GM23338 (cell line): ENCODE data around the gene PDGFC. TPM values are rescaled to one million over a fixed set of nuclear protein-coding genes. Genes with fewer than 3 reads are reported as not detected.

Source experiments
- ATAC-seq: fragments of 200-7000 bp; cut with Tn5 transposase; 3 replicates; pipeline ENCODE4 v1.9.1; 2020
- DNase-seq: peaks from one replicate; pipeline ENCODE4 v3.0.0-alpha.2; 2015; ENCODE audit warnings: low spot score
- H2AFZ ChIP-seq: fragments of 200-600 bp; sonication (generic); 2 replicates; pipeline ENCODE4 v1.8.0; 2016; ENCODE audit warnings: antibody characterized with exemption, mild to moderate bottlenecking, moderate library complexity
- H3F3A ChIP-seq: fragments of 200-600 bp; sonication (generic); replicated peaks from 2 replicates; pipeline ENCODE4 v1.8.0; 2017; ENCODE audit warnings: antibody characterized with exemption, mixed run types, low read depth
- H3K27ac ChIP-seq: fragments of 200-600 bp; sonication (generic); 2 replicates; pipeline ENCODE4 v1.6.1; 2016; ENCODE audit warnings: low read depth
- H3K27me3 ChIP-seq: fragments of 200-600 bp; sonication (generic); 2 replicates; pipeline ENCODE4 v1.8.0; 2016; ENCODE audit warnings: mild to moderate bottlenecking, mixed run types, moderate library complexity; ENCODE audit not compliant: insufficient read depth
- H3K36me3 ChIP-seq: fragments of 200-600 bp; sonication (generic); 2 replicates; pipeline ENCODE4 v1.8.0; 2016; ENCODE audit warnings: mild to moderate bottlenecking; ENCODE audit not compliant: insufficient read depth
- H3K4me1 ChIP-seq: fragments of 200-600 bp; sonication (generic); 2 replicates; pipeline ENCODE4 v1.8.0; 2016; ENCODE audit warnings: mild to moderate bottlenecking, moderate library complexity; ENCODE audit not compliant: insufficient read depth
- H3K4me2 ChIP-seq: fragments of 200-600 bp; sonication (generic); 2 replicates; pipeline ENCODE4 v1.7.1; 2017; ENCODE audit warnings: mixed run types
- H3K4me3 ChIP-seq: fragments of 200-600 bp; sonication (generic); 2 replicates; pipeline ENCODE4 v1.6.1; 2016; ENCODE audit warnings: mixed run types
- H3K79me2 ChIP-seq: fragments of 200-600 bp; sonication (generic); replicated peaks from 2 replicates; pipeline ENCODE4 v1.8.0; 2017; ENCODE audit warnings: mild to moderate bottlenecking; ENCODE audit not compliant: insufficient read depth
- H3K9me2 ChIP-seq: fragments of 200-600 bp; sonication (generic); 2 replicates; pipeline ENCODE4 v1.8.0; 2017; ENCODE audit not compliant: insufficient read depth
- H4K20me1 ChIP-seq: fragments of 200-600 bp; sonication (generic); replicated peaks from 2 replicates; pipeline ENCODE4 v1.8.0; 2017; ENCODE audit warnings: mild to moderate bottlenecking; ENCODE audit not compliant: insufficient read depth
- H3K27ac Mint-ChIP-seq: 2 replicates; pipeline ENCODE4 v1.8.0; 2020; ENCODE audit warnings: inconsistent platforms, mild to moderate bottlenecking, moderate library complexity, mixed read lengths
- H3K27me3 Mint-ChIP-seq: 3 replicates; pipeline ENCODE4 v1.8.0; 2022; ENCODE audit warnings: low read depth, mild to moderate bottlenecking, moderate library complexity, mixed read lengths, inconsistent platforms; ENCODE audit not compliant: insufficient read depth, poor library complexity
- H3K36me3 Mint-ChIP-seq: 3 replicates; pipeline ENCODE4 v1.8.0; 2021; ENCODE audit warnings: low read depth, mild to moderate bottlenecking, inconsistent platforms, moderate library complexity, mixed read lengths
- H3K4me1 Mint-ChIP-seq: 3 replicates; pipeline ENCODE4 v1.8.0; 2020; ENCODE audit warnings: mild to moderate bottlenecking, inconsistent platforms, mixed read lengths
- H3K4me3 Mint-ChIP-seq: 3 replicates; pipeline ENCODE4 v1.8.0; 2021; ENCODE audit warnings: moderate library complexity, mild to moderate bottlenecking, inconsistent platforms, mixed read lengths
- H3K9me3 Mint-ChIP-seq: 3 replicates; pipeline ENCODE4 v1.8.0; 2020; ENCODE audit warnings: moderate library complexity, mild to moderate bottlenecking, inconsistent platforms, mixed read lengths
- CREB1 ChIP-seq: fragments of 250-450 bp; sonication (Bioruptor Pico); IDR thresholded peaks from 2 replicates; pipeline ENCODE4 v1.5.0; 2020; ENCODE audit warnings: low read depth, mild to moderate bottlenecking, moderate library complexity
- EZH2 ChIP-seq: fragments of 200-600 bp; sonication (generic); IDR thresholded peaks from one replicate; pipeline ENCODE4 v1.8.0; 2017; ENCODE audit warnings: antibody characterized with exemption, mild to moderate bottlenecking, low read depth; ENCODE audit not compliant: unreplicated experiment
- EZH2phosphoT487 ChIP-seq: fragments of 200-600 bp; sonication (generic); IDR thresholded peaks from one replicate; pipeline ENCODE4 v1.8.1; 2018; ENCODE audit warnings: antibody characterized with exemption; ENCODE audit not compliant: unreplicated experiment
- NANOG ChIP-seq: IDR thresholded peaks from 2 replicates; pipeline ENCODE4 v1.6.1; 2016; ENCODE audit warnings: antibody characterized with exemption, borderline replicate concordance
- STAT1 ChIP-seq: IDR thresholded peaks from one replicate; pipeline ENCODE4 v1.6.1; 2016; ENCODE audit warnings: antibody characterized with exemption; ENCODE audit not compliant: unreplicated experiment
- ZNF331 ChIP-seq: fragments of 250-450 bp; sonication (Bioruptor Pico); IDR thresholded peaks from 2 replicates; pipeline ENCODE4 v1.5.0; 2020; ENCODE audit warnings: low read depth, mild to moderate bottlenecking, moderate library complexity
- ZNF462 ChIP-seq: fragments of 250-450 bp; sonication (Bioruptor Pico); IDR thresholded peaks from 2 replicates; pipeline ENCODE4 v1.5.0; 2020; ENCODE audit warnings: mild to moderate bottlenecking, moderate library complexity
- polyA plus RNA-seq: library from polyadenylated mRNA; unstranded; fragments of >200 nt; fragmentation: Nextera tagmentation; extraction: Ambion mirVana; gene quantifications from 2 replicates; pipeline ENCODE4 v1.2.1, GENCODE V29; 2016
- total RNA-seq: library from RNA; depleted of rRNA; stranded (reverse); fragments of >200 nt; shearing (Covaris generic); gene quantifications from 2 replicates; pipeline ENCODE4 v1.2.3, GENCODE V29; 2014

The PDGFC gene
- total and polyA plus RNA-seq, 2 experiments from 2014 or later = 1.3 to 3.4 TPM

- H2AFZ ChIP-seq = no peak overlapping the region
- H3K9me3 Mint-ChIP-seq = no peaks in the 10 kb centered on the region
- no peaks in the 10 kb centered on the region for H3F3A ChIP-seq
- no peak for DNase-seq
- ATAC-seq = no peak; the same call in 2 of the 3 replicates
- no peaks in the 10 kb centered on the region for H3K27me3 Mint-ChIP-seq
- H3K4me3 Mint-ChIP-seq = no peak overlapping the region
- H3K4me3 ChIP-seq = no peak overlapping the region
- H3K27me3 ChIP-seq = no peaks in the 10 kb centered on the region
- TF ChIP-seq ZNF331 (CRISPR knock-in tag) (no peak), STAT1 (no peak), NANOG (no peak), EZH2phosphoT487 (no peak), EZH2 (no peak), ZNF462 (CRISPR knock-in tag) (no peak), CREB1 (CRISPR knock-in tag) (no peak)
- H3K79me2 ChIP-seq = no peaks in the 10 kb centered on the region
- no peak overlapping the region for H3K4me2 ChIP-seq
- no peaks in the 10 kb centered on the region for H3K36me3 Mint-ChIP-seq
- no peak overlapping the region for H3K27ac ChIP-seq
- peaks cover 34% of the 10 kb centered on the region; the same call in 1 of the 2 replicates for H3K4me1 ChIP-seq
- H3K4me1 Mint-ChIP-seq = peaks cover 35% of the 10 kb centered on the region
- H3K27ac Mint-ChIP-seq = 0 out of 2 replicates have a peak overlapping the region, but pooled peaks have one; percentile 50
- H4K20me1 ChIP-seq = no peaks in the 10 kb centered on the region
- no peaks in the 10 kb centered on the region for H3K9me2 ChIP-seq
- H3K36me3 ChIP-seq = no peaks in the 10 kb centered on the region
These were observed 197.2 kb downstream of the PDGFC start for GRCh38 chr4:156774422-156774821.
